Measurements from ENCODE around the gene COL5A1. TPM values are rescaled to one million over a fixed set of nuclear protein-coding genes. Genes with fewer than 3 reads are reported as not detected.

COL5A1 gene
- total RNA-seq, 4 donors from 2014 or later = 4.9 to 97.4 (median 11.9) TPM

DNA sequence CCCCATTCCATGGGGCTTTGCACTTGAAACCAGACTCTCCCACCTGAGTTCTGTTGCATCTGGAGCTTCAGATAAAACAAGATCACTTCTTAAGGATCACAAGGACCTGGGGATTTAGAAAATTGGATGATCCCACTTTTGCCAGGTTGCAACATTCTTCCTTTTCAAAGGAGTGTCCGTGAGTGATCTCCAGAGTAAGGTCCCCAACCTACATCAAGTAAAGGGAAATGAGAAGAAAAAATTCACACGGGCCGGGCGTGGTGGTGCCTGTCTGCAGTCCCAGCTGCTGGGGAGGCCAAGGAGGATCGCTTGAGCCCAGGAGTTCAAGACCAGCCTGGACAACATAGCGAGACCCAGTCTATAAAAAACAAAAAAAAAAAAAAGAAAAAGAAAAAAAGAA, 41.2 kb upstream of the COL5A1 start:
- Histone ChIP-seq H3K27ac (no peak overlapping the region), H3K4me1 (no peaks in the 10 kb centered on the region), H3K36me3 (no peaks in the 10 kb centered on the region), H3K4me3 (no peak overlapping the region), H3K9me3 (no peaks in the 10 kb centered on the region), H3K27me3 (no peaks in the 10 kb centered on the region)
- TF ChIP-seq CTCF (IDR thresholded peaks at IDR 0.05) (no peak), POLR2A (IDR thresholded peaks at IDR 0.05) (no peak)
- no peak for DNase-seq

- Histone ChIP-seq H3K4me3 (no peak overlapping the region), H3K36me3 (no peaks in the 10 kb centered on the region), H3K27ac (no peak overlapping the region), H3K27me3 (no peaks in the 10 kb centered on the region), H3K4me1 (no peaks in the 10 kb centered on the region), H3K9me3 (no peaks in the 10 kb centered on the region)
- DNase-seq = peak in 2 of 3 donors; percentile 9 to 19
- no peak for TF ChIP-seq CTCF (IDR thresholded peaks at IDR 0.05)
Measured at GRCh38 chr9:134600836-134601638, 40.6 kb upstream of the COL5A1 start.

GRCh38 chr9:134601764-134602163, 39.8 kb upstream of the COL5A1 start:
- TF ChIP-seq CTCF (IDR thresholded peaks at IDR 0.05) = no peak
- TF ChIP-seq POLR2A (IDR thresholded peaks at IDR 0.05) = no peak
- H3K27me3 ChIP-seq = no peaks in the 10 kb centered on the region
- peak in 1 of 3 donors; percentile 6 for DNase-seq
- H3K4me3 ChIP-seq = no peak overlapping the region
- H3K27ac ChIP-seq = peak overlapping the region in 1 of 4 donors; percentile 50
- no peaks in the 10 kb centered on the region for H3K36me3 ChIP-seq
- H3K4me1 ChIP-seq = no peaks in the 10 kb centered on the region
- no peaks in the 10 kb centered on the region for H3K9me3 ChIP-seq

DNA sequence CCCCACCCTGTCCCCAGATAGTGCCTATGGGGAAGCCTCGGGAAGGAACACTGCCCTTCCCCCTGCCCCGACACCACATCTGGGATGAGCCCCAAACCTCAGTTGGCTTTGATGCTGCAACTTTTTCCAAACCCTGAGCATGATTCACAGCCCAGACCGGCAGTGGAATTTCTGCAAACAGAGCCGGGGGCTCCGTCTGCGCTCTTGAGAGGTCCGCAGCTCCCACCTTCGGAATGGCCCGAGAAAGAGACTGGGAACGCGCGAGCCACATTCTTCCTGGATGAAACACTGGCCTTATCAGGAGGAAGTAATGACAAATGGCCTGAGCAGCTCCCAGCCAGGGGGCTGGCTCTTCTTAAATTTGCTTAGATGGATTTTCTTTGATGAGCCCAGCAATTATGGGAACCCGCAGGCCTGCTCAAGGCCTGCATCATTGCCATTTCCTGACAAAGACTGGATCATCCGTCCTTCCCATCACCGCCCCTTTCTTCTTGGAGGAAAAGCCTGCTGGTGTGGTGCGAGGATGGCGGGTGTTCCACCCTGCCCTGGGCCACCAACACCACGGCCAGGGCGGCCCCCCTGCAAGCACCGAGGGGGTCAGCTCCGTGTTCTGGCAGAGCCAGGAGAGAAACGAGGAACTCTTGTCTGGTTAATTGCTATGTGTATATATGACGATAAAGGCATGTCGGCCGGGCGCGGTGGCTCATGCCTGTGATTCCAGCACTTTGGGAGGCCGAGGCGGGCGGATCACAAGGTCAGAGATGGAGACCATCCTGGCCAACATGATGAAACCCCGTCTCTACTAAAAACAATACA, 38.8 kb upstream of the COL5A1 start:
- Histone ChIP-seq H3K27me3 (no peaks in the 10 kb centered on the region), H3K4me3 (no peak overlapping the region), H3K9me3 (no peaks in the 10 kb centered on the region), H3K27ac (peak overlapping the region in 1 of 4 donors; percentile 50), H3K4me1 (no peaks in the 10 kb centered on the region), H3K36me3 (no peaks in the 10 kb centered on the region)
- TF ChIP-seq POLR2A (IDR thresholded peaks at IDR 0.05) (no peak), CTCF (IDR thresholded peaks at IDR 0.05) (no peak)
- DNase-seq = peak in 2 of 3 donors; percentile 14 to 46

DNA sequence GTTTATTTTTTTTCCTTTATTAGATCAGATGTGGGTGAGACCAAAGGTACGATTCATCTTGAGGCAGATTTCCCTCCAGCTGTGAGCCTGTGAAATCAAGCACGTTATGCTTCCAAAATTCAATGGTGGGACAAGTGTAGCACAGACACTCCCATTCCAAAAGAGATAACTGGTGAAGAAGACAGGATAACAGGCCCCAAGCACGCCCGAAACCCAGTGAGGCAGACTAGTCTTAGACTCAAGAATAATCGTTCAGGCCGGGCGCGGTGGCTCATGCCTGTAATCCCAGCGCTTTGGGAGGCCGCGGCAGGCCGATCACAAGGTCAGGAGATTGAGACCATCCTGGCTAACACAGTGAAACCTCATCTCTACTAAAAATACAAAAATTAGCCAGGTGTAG, 36.8 kb upstream of the COL5A1 start:
- Histone ChIP-seq H3K4me1 (no peaks in the 10 kb centered on the region), H3K36me3 (no peaks in the 10 kb centered on the region), H3K27ac (no peak overlapping the region), H3K9me3 (no peaks in the 10 kb centered on the region), H3K4me3 (no peak overlapping the region), H3K27me3 (no peaks in the 10 kb centered on the region)
- DNase-seq = peak in 2 of 3 donors; percentile 14
- TF ChIP-seq CTCF (IDR thresholded peaks at IDR 0.05) (no peak), POLR2A (IDR thresholded peaks at IDR 0.05) (no peak)

Data from Peyer's patch (tissue), 4 donors.